Activated CD8-positive, alpha-beta memory T cell treated with anti-CD3 and anti-CD28 coated beads for 48 hours (primary cell): ENCODE data around the gene CAV3.

ENCODE experiments used
- DNase-seq, 3 experiments: peaks; one replicate each; pipeline ENCODE4 v3.0.0-alpha.2; 2020; ENCODE audit warnings: low read depth in 2 of 3, low spot score in 2 of 3

The CAV3 gene

GRCh38 chr3:8734908-8735307 lies 1.3 kb downstream of the CAV3 start:
- DNase-seq, result no peak

GRCh38 chr3:8736436-8736835 lies 2.8 kb downstream of the CAV3 start:
- no peak for DNase-seq

- no peak for DNase-seq
These were observed 3.7 kb downstream of the CAV3 start for GRCh38 chr3:8737301-8737700.

GRCh38 chr3:8737823-8738222 lies 4.2 kb downstream of the CAV3 start:
- no peak for DNase-seq

- no peak for DNase-seq
These were observed 5.0 kb downstream of the CAV3 start for GRCh38 chr3:8738639-8739038.

- DNase-seq, result no peak
These were observed 6.3 kb downstream of the CAV3 start for GRCh38 chr3:8739757-8740504.

- DNase-seq, result no peak
These were observed 8.1 kb downstream of the CAV3 start for GRCh38 chr3:8741581-8742261.

GRCh38 chr3:8743021-8743601 lies 9.5 kb downstream of the CAV3 start:
- no peak for DNase-seq

GRCh38 chr3:8743911-8744310 lies 10.3 kb downstream of the CAV3 start:
- no peak for DNase-seq

- no peak for DNase-seq
These were observed 12.2 kb downstream of the CAV3 start for GRCh38 chr3:8745619-8746370.

GRCh38 chr3:8746780-8747345 lies 13.3 kb downstream of the CAV3 start:
- no peak for DNase-seq

GRCh38 chr3:8749316-8749715 lies 15.7 kb downstream of the CAV3 start:
- DNase-seq, result no peak

GRCh38 chr3:8752832-8753231 lies 19.2 kb downstream of the CAV3 start:
- no peak for DNase-seq

- no peak for DNase-seq
These were observed 21.5 kb downstream of the CAV3 start for GRCh38 chr3:8755097-8755496.

GRCh38 chr3:8755564-8756237 lies 22.1 kb downstream of the CAV3 start:
- DNase-seq, result no peak

- DNase-seq, result no peak
These were observed 23.1 kb downstream of the CAV3 start for GRCh38 chr3:8756671-8757070.

GRCh38 chr3:8757551-8758518 lies 24.2 kb downstream of the CAV3 start:
- DNase-seq, result no peak

- no peak for DNase-seq
These were observed 25.6 kb downstream of the CAV3 start for GRCh38 chr3:8759038-8759707.

GRCh38 chr3:8760091-8760490 lies 26.5 kb downstream of the CAV3 start:
- DNase-seq, result no peak
